HG03469 (cell line): ENCODE measurements around the gene PRKN.

Experiments used
- ATAC-seq: cut with Tn5 transposase; IDR thresholded peaks from one replicate; pipeline ENCODE4 v1.9.1; 2021; ENCODE audit warnings: mild to moderate bottlenecking, moderate library complexity, moderate number of reproducible peaks; ENCODE audit not compliant: unreplicated experiment

Gene PRKN

GRCh38 chr6:161941565-161941964 lies 786.0 kb downstream of the PRKN start:
- ATAC-seq: no peak

GRCh38 chr6:161940519-161940918 lies 787.0 kb downstream of the PRKN start:
- no peak for ATAC-seq

- ATAC-seq: no peak
Observed at GRCh38 chr6:161926324-161926723, 801.2 kb downstream of the PRKN start.

GRCh38 chr6:161924516-161925116 lies 803.0 kb downstream of the PRKN start:
- ATAC-seq: no peak

GRCh38 chr6:161922631-161923119 lies 804.9 kb downstream of the PRKN start:
- ATAC-seq: no peak

GRCh38 chr6:161921602-161922395 lies 805.8 kb downstream of the PRKN start:
- ATAC-seq: no peak

GRCh38 chr6:161919691-161920090 lies 807.9 kb downstream of the PRKN start:
- ATAC-seq: no peak

GRCh38 chr6:161918628-161919205 lies 808.8 kb downstream of the PRKN start:
- ATAC-seq: no peak

- ATAC-seq: no peak
Observed at GRCh38 chr6:161918109-161918531, 809.4 kb downstream of the PRKN start.

GRCh38 chr6:161917645-161918044 lies 809.9 kb downstream of the PRKN start:
- no peak for ATAC-seq

- ATAC-seq: no peak
Observed at GRCh38 chr6:161915456-161915964, 812.1 kb downstream of the PRKN start.

- no peak for ATAC-seq
Observed at GRCh38 chr6:161908872-161909271, 818.7 kb downstream of the PRKN start.

GRCh38 chr6:161906571-161906970 lies 821.0 kb downstream of the PRKN start:
- no peak for ATAC-seq

GRCh38 chr6:161903584-161904212 lies 823.9 kb downstream of the PRKN start:
- no peak for ATAC-seq

- ATAC-seq: no peak
Observed at GRCh38 chr6:161901740-161902426, 825.7 kb downstream of the PRKN start.

GRCh38 chr6:161894436-161894835 lies 833.1 kb downstream of the PRKN start:
- no peak for ATAC-seq

GRCh38 chr6:161891542-161891941 lies 836.0 kb downstream of the PRKN start:
- no peak for ATAC-seq

- ATAC-seq: no peak
Observed at GRCh38 chr6:161890832-161891297, 836.7 kb downstream of the PRKN start.

GRCh38 chr6:161890133-161890831 lies 837.3 kb downstream of the PRKN start:
- no peak for ATAC-seq

- no peak for ATAC-seq
Observed at GRCh38 chr6:161889324-161889723, 838.2 kb downstream of the PRKN start.
